ENCODE measurements around the gene FGF18.
A peak's percentile ranks its signal among the peaks of the same experiment; 100 is the strongest.

The FGF18 gene

DNA sequence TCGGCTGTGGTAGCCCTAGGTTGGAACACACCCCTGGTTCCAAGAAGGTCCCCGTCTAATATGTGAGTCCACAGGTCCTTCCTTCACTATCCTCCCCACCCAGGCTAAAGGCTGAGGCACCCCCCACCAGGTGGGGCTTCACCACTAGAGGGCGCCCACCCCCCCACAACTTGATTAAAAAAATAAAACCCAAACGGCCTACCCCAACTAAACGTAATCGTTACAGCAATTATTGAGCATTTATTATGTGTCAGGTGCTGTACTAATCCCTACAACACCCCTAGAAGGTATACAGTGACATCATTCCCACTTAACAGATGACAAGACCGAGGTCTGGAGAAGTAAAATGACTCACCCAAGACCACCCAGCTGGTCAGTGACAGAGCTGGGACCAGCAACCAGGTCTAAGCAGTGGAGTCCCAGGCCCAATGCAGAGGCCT lies 65.0 kb downstream of the FGF18 start:
- H3K4me2 ChIP-seq (ENCODE audit: low read length) = no peak overlapping the region
- no peaks in the 10 kb centered on the region for H3K27me3 ChIP-seq (ENCODE audit: control insufficient read depth, insufficient read depth, low read length)
- no peaks in the 10 kb centered on the region for H3K79me2 ChIP-seq
- H3K36me3 ChIP-seq (ENCODE audit: control insufficient read depth, insufficient read depth, low read length) = no peaks in the 10 kb centered on the region
- no peak overlapping the region for H3K9ac ChIP-seq
- H2AFZ ChIP-seq = no peak overlapping the region
- no peaks in the 10 kb centered on the region for H3K4me1 ChIP-seq
- no peak overlapping the region for H3K4me3 ChIP-seq (ENCODE audit: low read depth, low read length)
- TF ChIP-seq, protein P1, sequence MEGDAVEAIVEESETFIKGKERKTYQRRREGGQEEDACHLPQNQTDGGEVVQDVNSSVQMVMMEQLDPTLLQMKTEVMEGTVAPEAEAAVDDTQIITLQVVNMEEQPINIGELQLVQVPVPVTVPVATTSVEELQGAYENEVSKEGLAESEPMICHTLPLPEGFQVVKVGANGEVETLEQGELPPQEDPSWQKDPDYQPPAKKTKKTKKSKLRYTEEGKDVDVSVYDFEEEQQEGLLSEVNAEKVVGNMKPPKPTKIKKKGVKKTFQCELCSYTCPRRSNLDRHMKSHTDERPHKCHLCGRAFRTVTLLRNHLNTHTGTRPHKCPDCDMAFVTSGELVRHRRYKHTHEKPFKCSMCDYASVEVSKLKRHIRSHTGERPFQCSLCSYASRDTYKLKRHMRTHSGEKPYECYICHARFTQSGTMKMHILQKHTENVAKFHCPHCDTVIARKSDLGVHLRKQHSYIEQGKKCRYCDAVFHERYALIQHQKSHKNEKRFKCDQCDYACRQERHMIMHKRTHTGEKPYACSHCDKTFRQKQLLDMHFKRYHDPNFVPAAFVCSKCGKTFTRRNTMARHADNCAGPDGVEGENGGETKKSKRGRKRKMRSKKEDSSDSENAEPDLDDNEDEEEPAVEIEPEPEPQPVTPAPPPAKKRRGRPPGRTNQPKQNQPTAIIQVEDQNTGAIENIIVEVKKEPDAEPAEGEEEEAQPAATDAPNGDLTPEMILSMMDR (IDR thresholded peaks at IDR 0.05) = peak; percentile 41
- no peaks in the 10 kb centered on the region for H3K9me3 ChIP-seq (ENCODE audit: control insufficient read depth, low read length)
- no peak overlapping the region for H3K27ac ChIP-seq

DNA sequence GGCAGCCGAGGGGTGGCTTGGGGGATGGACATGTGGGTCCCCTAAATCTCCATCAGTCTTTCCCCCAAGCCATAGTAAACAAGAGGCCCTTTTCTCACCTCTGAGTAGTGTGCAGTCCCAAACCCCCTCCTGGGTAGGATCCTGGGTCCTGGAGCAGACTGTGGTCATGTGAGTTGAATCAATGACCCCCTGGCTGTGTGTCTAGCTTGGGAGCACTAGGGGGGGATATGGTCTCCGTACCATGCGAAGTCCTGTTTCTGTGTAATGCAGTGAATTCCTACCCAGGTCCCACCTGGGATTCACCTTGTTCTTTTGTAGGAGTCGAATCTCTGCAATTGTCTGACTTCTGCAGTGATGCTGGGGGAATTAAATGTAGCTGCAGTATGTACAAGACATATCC lies 66.2 kb downstream of the FGF18 start:
- no peaks in the 10 kb centered on the region for H3K27me3 ChIP-seq (ENCODE audit: control insufficient read depth, insufficient read depth, low read length)
- H3K79me2 ChIP-seq = no peaks in the 10 kb centered on the region
- TF ChIP-seq, protein P1 (IDR thresholded peaks at IDR 0.05) = no peak
- H3K4me2 ChIP-seq (ENCODE audit: low read length) = no peak overlapping the region
- no peaks in the 10 kb centered on the region for H3K9me3 ChIP-seq (ENCODE audit: control insufficient read depth, low read length)
- H3K36me3 ChIP-seq (ENCODE audit: control insufficient read depth, insufficient read depth, low read length) = no peaks in the 10 kb centered on the region
- no peaks in the 10 kb centered on the region for H3K4me1 ChIP-seq
- H2AFZ ChIP-seq = no peak overlapping the region
- no peak overlapping the region for H3K27ac ChIP-seq
- no peak overlapping the region for H3K9ac ChIP-seq
- no peak overlapping the region for H3K4me3 ChIP-seq (ENCODE audit: low read depth, low read length)

DNA sequence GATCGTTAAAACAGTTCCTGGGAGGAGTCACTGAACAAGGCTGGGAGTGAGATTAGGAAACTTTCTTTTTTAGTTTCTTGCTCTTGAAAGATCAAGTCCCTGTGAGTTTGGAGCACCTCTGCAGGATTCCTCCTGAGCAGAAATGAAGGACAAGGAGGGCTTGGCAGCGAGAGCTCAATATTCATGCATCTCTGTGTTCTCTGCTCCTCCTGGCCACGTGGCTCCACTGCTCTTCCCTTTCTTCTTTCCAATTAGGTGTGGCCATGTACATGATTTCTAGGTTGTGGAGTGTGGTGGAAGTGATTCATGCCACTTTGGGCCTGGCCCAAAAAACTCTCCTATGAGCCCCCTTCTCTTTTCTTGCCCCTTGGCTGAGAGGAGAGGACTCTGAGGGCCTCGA lies 67.2 kb downstream of the FGF18 start:
- Histone ChIP-seq H3K79me2 (no peaks in the 10 kb centered on the region), H3K4me2 (ENCODE audit: low read length) (no peak overlapping the region), H2AFZ (no peak overlapping the region), H3K4me3 (ENCODE audit: low read depth, low read length) (no peak overlapping the region), H3K9ac (no peak overlapping the region), H3K9me3 (ENCODE audit: control insufficient read depth, low read length) (no peaks in the 10 kb centered on the region), H3K36me3 (ENCODE audit: control insufficient read depth, insufficient read depth, low read length) (no peaks in the 10 kb centered on the region), H3K27me3 (ENCODE audit: control insufficient read depth, insufficient read depth, low read length) (no peaks in the 10 kb centered on the region), H3K4me1 (no peaks in the 10 kb centered on the region), H3K27ac (no peak overlapping the region)
- TF ChIP-seq, protein P1 (IDR thresholded peaks at IDR 0.05) = no peak

DNA sequence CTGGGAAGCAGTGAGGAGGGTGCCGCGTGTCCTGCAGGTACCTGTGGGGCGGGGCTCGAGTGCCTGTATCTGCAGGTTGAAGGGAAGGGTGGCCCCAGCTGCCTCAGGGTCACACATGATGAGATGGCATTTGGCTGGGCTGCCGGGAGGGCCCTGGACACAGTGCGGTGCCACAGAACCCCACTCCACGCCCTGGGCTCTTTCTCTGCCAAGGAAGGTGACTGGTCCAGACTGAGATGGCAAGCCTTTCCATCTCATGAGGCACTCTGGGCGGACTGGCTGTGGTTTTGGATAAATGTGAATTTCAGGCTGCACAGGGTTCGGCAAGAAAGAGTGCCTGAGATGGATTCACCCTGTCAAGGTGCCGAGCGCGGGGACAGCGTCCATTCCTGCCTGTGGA lies 69.4 kb downstream of the FGF18 start:
- Histone ChIP-seq H3K9me3 (ENCODE audit: control insufficient read depth, low read length) (no peaks in the 10 kb centered on the region), H3K27me3 (ENCODE audit: control insufficient read depth, insufficient read depth, low read length) (no peaks in the 10 kb centered on the region), H3K9ac (no peak overlapping the region), H3K36me3 (ENCODE audit: control insufficient read depth, insufficient read depth, low read length) (no peaks in the 10 kb centered on the region), H3K79me2 (no peaks in the 10 kb centered on the region), H3K4me3 (ENCODE audit: low read depth, low read length) (no peak overlapping the region), H3K4me2 (ENCODE audit: low read length) (no peak overlapping the region), H3K27ac (no peak overlapping the region), H3K4me1 (no peaks in the 10 kb centered on the region), H2AFZ (no peak overlapping the region)
- TF ChIP-seq, protein P1 (IDR thresholded peaks at IDR 0.05) = no peak

DNA sequence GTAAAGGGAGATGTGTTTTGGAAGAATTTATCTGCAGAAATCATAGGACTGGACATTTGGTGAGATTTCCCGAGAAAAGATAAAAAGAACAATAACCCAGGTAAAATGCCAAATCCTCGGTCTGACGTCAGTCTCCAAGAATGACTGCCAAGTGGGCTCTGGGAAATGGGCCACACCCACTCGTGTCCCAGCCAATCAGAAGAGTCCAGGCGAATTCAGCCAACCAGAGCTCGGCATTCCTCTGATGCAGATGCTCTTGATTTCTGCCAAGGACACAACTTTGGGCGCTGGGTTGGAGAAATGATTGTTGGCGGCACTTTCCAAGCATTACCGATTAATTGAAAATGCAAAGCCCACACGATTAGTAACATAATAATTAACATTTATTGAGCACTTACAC lies 73.3 kb downstream of the FGF18 start:
- no peaks in the 10 kb centered on the region for H3K79me2 ChIP-seq
- H3K36me3 ChIP-seq (ENCODE audit: control insufficient read depth, insufficient read depth, low read length) = no peaks in the 10 kb centered on the region
- no peak overlapping the region for H3K27ac ChIP-seq
- H2AFZ ChIP-seq = no peak overlapping the region
- no peaks in the 10 kb centered on the region for H3K9me3 ChIP-seq (ENCODE audit: control insufficient read depth, low read length)
- H3K9ac ChIP-seq = no peak overlapping the region
- no peaks in the 10 kb centered on the region for H3K4me1 ChIP-seq
- TF ChIP-seq, protein P1 (IDR thresholded peaks at IDR 0.05) = no peak
- no peak overlapping the region for H3K4me2 ChIP-seq (ENCODE audit: low read length)
- H3K27me3 ChIP-seq (ENCODE audit: control insufficient read depth, insufficient read depth, low read length) = no peaks in the 10 kb centered on the region
- H3K4me3 ChIP-seq (ENCODE audit: low read depth, low read length) = no peak overlapping the region

All from parathyroid adenoma (tissue), 2 donors.